ENCODE measurements around the gene CAMK1D.

DNA sequence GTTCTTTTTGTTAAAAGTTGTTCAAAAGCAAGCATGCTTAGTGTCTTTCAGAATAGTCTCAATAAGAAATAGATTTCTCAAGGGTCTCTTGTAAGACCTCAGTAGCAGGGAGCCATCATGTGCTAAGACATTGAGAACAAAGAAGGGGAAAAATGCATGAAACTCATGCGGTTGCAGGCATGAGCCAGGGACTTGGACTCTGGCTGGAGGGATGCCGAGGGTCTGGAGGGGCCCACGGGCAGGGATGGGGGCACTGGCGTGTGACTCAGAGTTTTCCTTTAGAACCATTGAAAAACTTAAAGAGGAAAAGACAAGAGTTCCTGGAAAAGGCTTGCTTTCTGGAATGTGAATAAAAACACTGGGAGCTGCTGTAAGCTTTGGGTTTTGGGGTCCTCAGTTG lies 398.8 kb downstream of the CAMK1D start:
- TF ChIP-seq, protein P1, sequence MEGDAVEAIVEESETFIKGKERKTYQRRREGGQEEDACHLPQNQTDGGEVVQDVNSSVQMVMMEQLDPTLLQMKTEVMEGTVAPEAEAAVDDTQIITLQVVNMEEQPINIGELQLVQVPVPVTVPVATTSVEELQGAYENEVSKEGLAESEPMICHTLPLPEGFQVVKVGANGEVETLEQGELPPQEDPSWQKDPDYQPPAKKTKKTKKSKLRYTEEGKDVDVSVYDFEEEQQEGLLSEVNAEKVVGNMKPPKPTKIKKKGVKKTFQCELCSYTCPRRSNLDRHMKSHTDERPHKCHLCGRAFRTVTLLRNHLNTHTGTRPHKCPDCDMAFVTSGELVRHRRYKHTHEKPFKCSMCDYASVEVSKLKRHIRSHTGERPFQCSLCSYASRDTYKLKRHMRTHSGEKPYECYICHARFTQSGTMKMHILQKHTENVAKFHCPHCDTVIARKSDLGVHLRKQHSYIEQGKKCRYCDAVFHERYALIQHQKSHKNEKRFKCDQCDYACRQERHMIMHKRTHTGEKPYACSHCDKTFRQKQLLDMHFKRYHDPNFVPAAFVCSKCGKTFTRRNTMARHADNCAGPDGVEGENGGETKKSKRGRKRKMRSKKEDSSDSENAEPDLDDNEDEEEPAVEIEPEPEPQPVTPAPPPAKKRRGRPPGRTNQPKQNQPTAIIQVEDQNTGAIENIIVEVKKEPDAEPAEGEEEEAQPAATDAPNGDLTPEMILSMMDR (IDR thresholded peaks at IDR 0.05): no peak
- TF ChIP-seq POLR2A (IDR thresholded peaks at IDR 0.05): no peak

All from right lobe of liver (tissue), 4 donors.